Measurements from ENCODE around the gene PLPP2.

PLPP2 gene

DNA sequence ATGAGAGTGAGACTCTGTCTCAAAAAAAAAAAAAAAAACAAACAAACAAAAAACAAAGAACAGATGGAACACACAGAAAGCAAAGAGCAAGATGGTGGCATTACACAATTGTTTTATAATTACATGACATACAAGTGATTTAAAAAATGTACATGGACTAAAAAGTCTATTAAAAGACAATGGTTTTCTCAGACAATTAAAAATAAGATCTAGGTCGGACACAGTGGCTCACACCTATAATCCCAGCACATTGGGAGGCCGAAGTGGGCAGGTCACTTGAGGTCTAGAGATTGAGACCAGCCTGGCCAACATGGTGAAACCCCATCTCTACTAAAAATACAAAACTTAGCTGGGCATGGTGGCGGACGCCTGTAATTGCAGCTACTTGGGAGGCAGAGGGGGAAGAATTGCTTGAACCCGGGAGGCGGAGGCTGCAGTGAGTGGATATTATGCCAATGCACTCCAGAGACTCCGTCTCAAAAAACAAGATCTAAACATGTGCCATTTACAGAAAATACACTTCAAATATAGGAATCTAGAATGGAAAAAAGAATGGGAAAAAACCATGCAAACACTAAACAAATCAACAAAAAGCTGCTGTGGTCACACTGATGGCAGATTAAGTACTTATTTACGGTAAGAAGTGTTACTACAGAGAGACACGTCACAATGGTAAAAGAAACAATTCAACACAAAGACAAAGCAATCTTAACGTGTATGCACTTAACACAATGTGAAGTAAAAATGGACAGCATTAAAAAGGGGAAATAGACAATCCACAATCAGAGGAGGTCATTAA is 26.7 kb upstream of the PLPP2 start:
- Histone ChIP-seq H3K36me3 (peaks cover 78% of the 10 kb centered on the region), H3K9me3 (peaks cover 15% of the 10 kb centered on the region), H3K9ac (no peak overlapping the region), H3K27me3 (no peaks in the 10 kb centered on the region), H4K20me1 (no peaks in the 10 kb centered on the region), H3K4me1 (peaks cover 12% of the 10 kb centered on the region), H3K27ac (no peak overlapping the region), H3K4me3 (no peak overlapping the region), H3K4me2 (no peak overlapping the region)
- no peak for TF ChIP-seq Cebpa-rat (IDR thresholded peaks at IDR 0.05)

DNA sequence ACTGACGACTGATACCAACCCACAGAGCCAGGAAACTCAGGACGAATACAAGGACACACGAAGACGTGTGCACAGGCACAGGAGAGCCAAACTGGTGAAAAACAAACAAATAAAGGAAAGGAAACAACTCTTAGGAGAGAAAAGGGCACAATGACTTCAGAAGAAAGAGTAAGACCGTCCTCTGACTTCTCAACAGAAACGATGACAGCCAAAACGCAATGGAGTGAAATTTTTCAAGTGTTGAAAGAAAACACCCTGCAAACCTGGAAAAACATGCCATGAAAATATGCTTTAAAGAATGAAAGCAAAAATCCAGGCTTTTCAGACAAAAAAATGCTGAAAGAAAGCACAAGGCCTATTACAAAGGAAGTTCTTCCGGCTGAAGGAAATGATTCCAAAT is 24.6 kb upstream of the PLPP2 start:
- peaks cover 6% of the 10 kb centered on the region for H3K9me3 ChIP-seq

DNA sequence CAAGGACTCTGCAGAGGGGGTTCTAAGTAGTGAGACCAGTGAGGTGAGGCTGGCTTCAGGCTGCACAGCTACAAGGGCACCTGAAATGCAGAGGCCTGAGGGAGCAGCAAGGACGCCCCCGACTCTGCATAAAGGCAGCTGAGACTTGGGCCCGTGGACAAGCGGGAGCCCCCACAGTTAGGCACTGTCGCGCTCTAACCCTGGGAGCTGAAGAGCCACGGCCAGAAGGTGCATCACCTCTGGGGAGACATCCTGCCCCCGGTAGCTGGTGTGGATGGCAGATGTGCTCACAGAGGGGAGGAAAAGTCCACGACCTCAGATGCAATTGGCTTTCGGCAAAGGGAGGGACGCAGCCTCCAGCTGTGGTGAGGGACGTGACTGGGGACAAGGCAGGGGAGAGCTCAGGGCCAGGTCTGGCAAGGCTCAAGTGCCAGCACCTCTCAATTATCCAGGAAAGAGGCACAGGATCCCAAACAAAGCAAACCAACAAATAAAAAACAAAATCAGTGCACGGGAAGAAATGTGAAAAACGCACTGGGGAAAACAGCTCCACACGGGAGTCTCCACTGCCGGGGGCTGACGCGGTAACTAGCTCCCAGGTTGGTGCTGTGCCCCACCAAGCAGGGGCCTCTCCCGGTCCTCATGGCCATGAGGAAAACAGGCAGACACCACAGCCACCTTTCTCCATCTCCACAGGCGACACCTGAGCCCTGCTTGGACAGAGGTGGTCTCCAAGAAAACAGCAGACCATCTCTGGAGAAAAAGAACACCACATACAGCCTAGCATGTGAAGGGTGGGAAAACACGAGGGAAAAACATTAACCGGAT is 23.0 kb upstream of the PLPP2 start:
- Histone ChIP-seq H3K4me1 (peaks cover 12% of the 10 kb centered on the region), H3K27me3 (no peaks in the 10 kb centered on the region), H3K9ac (no peak overlapping the region), H3K27ac (no peak overlapping the region), H3K9me3 (no peaks in the 10 kb centered on the region), H3K4me3 (no peak overlapping the region), H4K20me1 (0 out of 2 replicates have a peak, but pooled peaks cover 14% of the 10 kb centered on the region), H3K36me3 (peaks cover 71% of the 10 kb centered on the region), H3K4me2 (peak overlapping the region; percentile 24; the same call in 1 of the 2 replicates)
- TF ChIP-seq Cebpa-rat (IDR thresholded peaks at IDR 0.05): no peak

More for the DNA sequence above, 24.6 kb upstream of the PLPP2 start:
- TF ChIP-seq Cebpa-rat (IDR thresholded peaks at IDR 0.05): no peak
- 0 out of 2 replicates have a peak, but pooled peaks cover 11% of the 10 kb centered on the region for H4K20me1 ChIP-seq
- H3K27ac ChIP-seq: no peak overlapping the region
- H3K9ac ChIP-seq: no peak overlapping the region
- H3K4me3 ChIP-seq: no peak overlapping the region
- no peak overlapping the region for H3K4me2 ChIP-seq
- peaks cover 12% of the 10 kb centered on the region for H3K4me1 ChIP-seq
- peaks cover 72% of the 10 kb centered on the region for H3K36me3 ChIP-seq
- no peaks in the 10 kb centered on the region for H3K27me3 ChIP-seq

DNA sequence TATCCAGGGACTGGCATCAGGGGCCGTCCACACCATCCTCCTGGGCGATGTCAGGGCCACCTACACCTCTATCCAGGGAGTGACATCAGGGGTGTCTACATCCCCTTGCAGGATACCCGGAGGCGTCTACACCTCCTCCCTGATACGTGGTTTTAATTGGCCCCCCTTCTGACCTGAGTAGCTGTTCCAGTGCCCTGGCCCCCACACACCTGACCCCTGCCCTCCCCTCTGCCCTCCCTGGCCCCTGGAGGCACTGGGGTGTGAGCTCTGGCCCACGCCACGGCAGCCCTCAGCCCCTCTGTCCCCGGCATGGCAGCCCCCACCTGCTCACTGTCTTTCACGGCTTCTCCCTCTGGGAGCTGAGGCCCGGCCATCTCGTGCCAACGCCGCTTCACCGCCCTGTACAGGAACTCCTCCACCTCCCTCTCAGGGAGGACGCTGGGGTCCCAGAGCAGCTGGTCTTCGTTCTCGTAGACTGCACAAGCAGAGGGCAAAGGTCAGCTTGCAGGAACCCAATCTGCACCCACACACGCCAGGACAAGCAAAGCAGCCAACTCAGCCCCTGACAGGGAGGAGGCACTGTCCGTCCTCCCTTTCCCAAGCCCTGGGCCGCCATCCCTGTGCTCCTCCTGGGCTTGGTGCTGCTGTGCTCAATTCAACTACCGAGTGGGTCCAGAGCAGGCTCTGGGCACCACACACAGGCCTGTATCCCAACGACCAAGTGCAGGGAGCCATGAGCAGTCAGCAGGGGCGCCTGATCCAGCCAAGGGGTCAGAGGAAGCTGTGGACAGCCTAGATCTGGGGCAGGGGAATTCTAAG is 22.2 kb upstream of the PLPP2 start:
- Histone ChIP-seq H3K36me3 (peaks cover 76% of the 10 kb centered on the region), H3K4me1 (peaks cover 12% of the 10 kb centered on the region), H3K9ac (no peak overlapping the region), H3K4me2 (peak overlapping the region; percentile 24), H3K4me3 (no peak overlapping the region), H4K20me1 (0 out of 2 replicates have a peak, but pooled peaks cover 17% of the 10 kb centered on the region), H3K27ac (peak overlapping the region; percentile 26; the same call in 1 of the 2 replicates), H3K9me3 (no peaks in the 10 kb centered on the region), H3K27me3 (no peaks in the 10 kb centered on the region)
- no peak for TF ChIP-seq Cebpa-rat (IDR thresholded peaks at IDR 0.05)

DNA sequence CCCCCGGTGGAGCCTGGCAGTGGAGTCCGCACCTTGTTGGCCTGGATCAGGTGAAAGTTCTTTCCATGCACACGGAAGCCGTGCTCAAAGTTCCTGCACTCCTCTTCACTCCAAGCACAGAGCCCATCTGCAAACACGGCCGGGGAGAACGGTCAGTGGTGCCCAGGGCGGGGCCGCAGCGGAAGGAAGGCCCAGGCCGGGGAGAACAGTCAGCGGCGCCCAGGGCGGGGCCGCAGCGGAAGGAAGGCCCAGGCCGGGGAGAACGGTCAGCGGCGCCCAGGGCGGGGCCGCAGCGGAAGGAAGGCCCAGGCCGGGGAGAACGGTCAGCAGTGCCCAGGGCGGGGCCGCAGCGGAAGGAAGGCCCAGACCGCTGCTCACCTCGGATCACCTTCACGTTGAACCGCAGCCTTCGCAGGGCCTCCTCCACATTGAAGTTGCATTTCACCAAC is 20.6 kb upstream of the PLPP2 start:
- 0 out of 2 replicates have a peak, but pooled peaks cover 22% of the 10 kb centered on the region for H4K20me1 ChIP-seq
- no peak for TF ChIP-seq Cebpa-rat (IDR thresholded peaks at IDR 0.05)
- H3K27me3 ChIP-seq: no peaks in the 10 kb centered on the region
- no peaks in the 10 kb centered on the region for H3K9me3 ChIP-seq
- H3K4me1 ChIP-seq: peaks cover 12% of the 10 kb centered on the region
- no peak overlapping the region for H3K9ac ChIP-seq
- no peak overlapping the region for H3K4me2 ChIP-seq
- H3K36me3 ChIP-seq: peaks cover 85% of the 10 kb centered on the region
- H3K27ac ChIP-seq: no peak overlapping the region
- H3K4me3 ChIP-seq: no peak overlapping the region

DNA sequence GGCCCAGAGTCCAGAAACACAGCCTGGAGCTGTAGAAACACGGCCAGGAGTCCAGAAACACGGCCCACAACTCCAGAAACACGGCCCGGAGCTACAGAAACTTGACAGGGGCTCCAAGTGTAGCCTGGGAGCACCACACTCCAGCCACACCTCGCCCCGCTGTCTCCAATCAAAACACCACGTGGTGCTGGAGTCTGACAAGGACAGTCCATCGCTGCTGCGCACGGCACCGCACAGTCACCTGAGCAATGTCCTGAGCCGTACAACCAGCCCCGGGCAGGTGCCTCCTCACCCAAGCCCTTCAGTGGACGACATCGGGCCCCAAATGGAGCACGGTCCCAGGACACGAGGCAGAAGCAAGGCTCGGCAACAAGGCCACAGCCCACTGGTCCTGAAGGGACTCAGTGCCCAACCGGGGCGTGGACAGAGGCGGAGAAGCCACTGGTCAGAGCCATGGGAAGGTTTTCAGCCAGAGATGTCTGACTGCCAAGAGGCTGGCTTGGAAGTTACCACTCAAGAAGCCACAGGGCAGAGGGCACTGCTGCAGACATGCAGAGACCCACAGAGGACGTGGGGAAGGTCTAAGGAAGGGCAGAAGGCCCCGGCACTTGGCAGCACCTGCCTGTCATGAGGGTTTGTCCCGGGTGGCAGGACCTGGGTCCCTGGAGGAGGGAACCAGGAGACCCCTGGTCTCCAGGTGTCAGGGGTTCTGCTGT is 19.7 kb upstream of the PLPP2 start:
- H3K9ac ChIP-seq: no peak overlapping the region
- H3K4me1 ChIP-seq: peaks cover 12% of the 10 kb centered on the region
- peaks cover 85% of the 10 kb centered on the region for H3K36me3 ChIP-seq
- no peak overlapping the region for H3K27ac ChIP-seq
- H4K20me1 ChIP-seq: 0 out of 2 replicates have a peak, but pooled peaks cover 22% of the 10 kb centered on the region
- no peaks in the 10 kb centered on the region for H3K27me3 ChIP-seq
- H3K4me3 ChIP-seq: no peak overlapping the region
- no peaks in the 10 kb centered on the region for H3K9me3 ChIP-seq
- no peak overlapping the region for H3K4me2 ChIP-seq
- no peak for TF ChIP-seq Cebpa-rat (IDR thresholded peaks at IDR 0.05)

DNA sequence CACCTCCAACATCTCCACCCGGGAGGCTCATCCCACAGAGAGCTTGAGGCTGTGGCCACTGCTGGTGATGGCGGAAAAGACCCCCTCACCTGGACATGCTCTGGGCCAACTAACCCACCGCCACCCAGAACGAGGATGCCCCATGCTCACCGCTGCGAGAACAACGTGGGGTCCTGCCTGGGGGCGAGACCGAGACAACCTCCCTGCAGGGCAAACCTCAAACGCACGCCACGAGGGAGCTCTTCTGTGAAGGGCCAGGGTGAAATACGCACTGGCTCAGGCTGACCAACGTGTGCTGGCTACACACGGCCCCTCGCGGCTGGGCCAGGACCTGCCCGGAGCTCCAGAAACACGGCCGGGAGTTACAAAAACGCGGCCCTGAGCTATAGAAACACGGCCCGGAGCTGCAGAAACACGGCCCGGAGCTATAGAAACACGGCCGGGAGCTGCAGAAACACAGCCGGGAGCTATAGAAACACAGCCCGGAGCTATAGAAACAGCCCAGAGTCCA is 19.0 kb upstream of the PLPP2 start:
- Histone ChIP-seq H4K20me1 (0 out of 2 replicates have a peak, but pooled peaks cover 22% of the 10 kb centered on the region), H3K9ac (no peak overlapping the region), H3K36me3 (peaks cover 84% of the 10 kb centered on the region), H3K4me3 (no peak overlapping the region), H3K4me2 (no peak overlapping the region), H3K4me1 (peaks cover 12% of the 10 kb centered on the region), H3K9me3 (no peaks in the 10 kb centered on the region), H3K27ac (no peak overlapping the region), H3K27me3 (no peaks in the 10 kb centered on the region)
- TF ChIP-seq Cebpa-rat (IDR thresholded peaks at IDR 0.05): no peak

DNA sequence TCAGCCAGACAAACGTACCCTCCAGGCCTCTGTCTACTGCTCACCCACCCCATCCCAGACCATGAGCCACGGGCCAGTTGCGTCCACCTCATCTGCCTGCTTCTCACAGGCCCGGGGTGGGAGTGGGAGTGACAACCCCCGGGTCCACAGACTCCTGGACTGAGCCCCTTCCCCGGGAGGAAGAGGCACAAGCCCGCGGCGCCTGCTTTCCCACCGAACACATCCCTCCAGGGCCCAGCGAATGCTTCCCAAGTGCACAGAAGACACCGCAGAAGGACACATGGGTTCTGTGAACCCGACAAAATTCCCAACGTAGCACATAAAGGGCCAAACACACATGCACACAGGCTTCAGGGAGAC is 18.0 kb upstream of the PLPP2 start:
- H3K36me3 ChIP-seq: peaks cover 74% of the 10 kb centered on the region
- H3K9me3 ChIP-seq: no peaks in the 10 kb centered on the region
- no peak overlapping the region for H3K4me2 ChIP-seq
- no peak overlapping the region for H3K27ac ChIP-seq
- H3K9ac ChIP-seq: no peak overlapping the region
- H3K27me3 ChIP-seq: no peaks in the 10 kb centered on the region
- no peak for TF ChIP-seq Cebpa-rat (IDR thresholded peaks at IDR 0.05)
- H3K4me3 ChIP-seq: no peak overlapping the region
- H3K4me1 ChIP-seq: peaks cover 11% of the 10 kb centered on the region
- 0 out of 2 replicates have a peak, but pooled peaks cover 22% of the 10 kb centered on the region for H4K20me1 ChIP-seq

Measured in BLaER1 (cell line).